Osteoblast (primary cell): ENCODE measurements around the gene MZT2B. TPM values are rescaled to one million over a fixed set of nuclear protein-coding genes. Genes with fewer than 3 reads are reported as not detected.
"Not testable (repeated sequence)": the region's sequence is repeated elsewhere in the genome, so short reads cannot be mapped to it uniquely, and the experiment has no call there.

ENCODE experiments used
- DNase-seq: peaks from one replicate; pipeline ENCODE4 v3.0.0; 2011; ENCODE audit warnings: low spot score, mixed read lengths; ENCODE audit not compliant: insufficient read length; ENCODE audit errors: missing footprints
- H2AFZ ChIP-seq: 2 replicates; pipeline ENCODE4 v1.6.0; 2011; ENCODE audit warnings: mild to moderate bottlenecking, low read length
- H3K27ac ChIP-seq: 2 replicates; pipeline ENCODE4 v1.5.1; 2011; ENCODE audit warnings: mild to moderate bottlenecking, low read depth, low read length, moderate library complexity
- H3K27me3 ChIP-seq: 2 replicates; pipeline ENCODE4 v1.6.0; 2012; ENCODE audit warnings: mild to moderate bottlenecking, control low read depth, inconsistent platforms, low read length, moderate library complexity; ENCODE audit not compliant: insufficient read depth
- H3K36me3 ChIP-seq: 2 replicates; pipeline ENCODE4 v1.5.1; 2011; ENCODE audit warnings: mild to moderate bottlenecking, low read length, control low read depth, moderate library complexity; ENCODE audit not compliant: insufficient read depth
- H3K4me1 ChIP-seq: 2 replicates; pipeline ENCODE4 v1.5.1; 2011; ENCODE audit warnings: mild to moderate bottlenecking, low read length, control low read depth, moderate library complexity; ENCODE audit not compliant: insufficient read depth
- H3K4me2 ChIP-seq: 2 replicates; pipeline ENCODE4 v1.6.0; 2011; ENCODE audit warnings: mild to moderate bottlenecking, low read length; ENCODE audit not compliant: insufficient read depth
- H3K4me3 ChIP-seq: fragments of 200-600 bp; sonication (generic); 3 replicates; pipeline ENCODE4 v1.5.1; 2012; ENCODE audit warnings: mild to moderate bottlenecking, low read length, inconsistent platforms; ENCODE audit not compliant: insufficient read depth
- H3K79me2 ChIP-seq: 2 replicates; pipeline ENCODE4 v1.6.0; 2012; ENCODE audit warnings: mild to moderate bottlenecking, low read length, control low read depth, inconsistent platforms; ENCODE audit not compliant: insufficient read depth
- H3K9me3 ChIP-seq: 2 replicates; pipeline ENCODE4 v1.5.1; 2011; ENCODE audit warnings: low read depth, low read length, control low read depth
- H4K20me1 ChIP-seq: 2 replicates; pipeline ENCODE4 v1.6.0; 2012; ENCODE audit warnings: mild to moderate bottlenecking, low read length, control low read depth; ENCODE audit not compliant: insufficient read depth
- CTCF ChIP-seq: IDR thresholded peaks from 2 replicates; pipeline ENCODE4 v1.5.1; 2011; ENCODE audit warnings: mild to moderate bottlenecking, low read depth, low read length, moderate library complexity; ENCODE audit errors: extremely low read depth
- total RNA-seq: library from RNA; depleted of rRNA; stranded (reverse); fragments of >200 nt; gene quantifications from 2 replicates; pipeline ENCODE4 v1.2.3, GENCODE V29; 2012

The MZT2B gene
- total RNA-seq, 1 donor: 128 TPM

DNA sequence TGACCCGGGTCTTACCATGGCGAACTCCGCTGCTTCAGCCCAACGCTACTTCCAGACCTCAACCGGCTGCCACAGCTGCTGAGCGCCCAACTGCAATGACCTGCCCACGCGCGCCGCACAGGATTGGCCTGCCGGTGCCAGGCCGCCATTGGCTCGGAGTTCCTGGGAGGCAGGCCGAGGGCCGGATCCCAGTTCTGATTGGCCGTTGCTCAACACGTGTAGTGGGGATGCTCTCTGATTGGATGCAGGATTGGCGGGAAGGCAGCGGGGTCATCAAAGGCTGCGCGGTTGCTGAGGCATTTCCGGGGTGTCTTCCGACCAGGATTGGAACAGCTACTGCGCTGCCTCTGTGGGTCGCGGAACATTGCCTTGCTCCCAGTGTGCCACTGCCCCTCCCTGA is 16.3 kb downstream of the MZT2B start, which contains the start of gene TUBA3E:
TSS of gene TUBA3E (minus strand) at position 97 of the 400 bp plus-strand sequence. CDS start at position 18, 79 bp downstream.
- Histone ChIP-seq H2AFZ (no peak within 1 kb of the TSS), H3K27me3 (no peaks in the 10 kb centered on the region), H3K9me3 (no peaks in the 10 kb centered on the region), H3K4me2 (no peak within 1 kb of the TSS), H4K20me1 (no peaks in the 10 kb centered on the region), H3K4me3 (no peak within 1 kb of the TSS), H3K4me1 (no peaks in the 10 kb centered on the region), H3K27ac (no peak within 1 kb of the TSS), H3K36me3 (no peaks in the 10 kb centered on the region), H3K79me2 (no peaks in the 10 kb centered on the region)
- no peak for TF ChIP-seq CTCF
- no peak for DNase-seq

- not testable (repeated sequence) for H3K4me2 ChIP-seq, H3K36me3 ChIP-seq, H3K27ac ChIP-seq, H3K27me3 ChIP-seq, H2AFZ ChIP-seq, H3K9me3 ChIP-seq, H3K4me1 ChIP-seq, DNase-seq, H4K20me1 ChIP-seq, H3K79me2 ChIP-seq, H3K4me3 ChIP-seq
Measured at GRCh38 chr2:130202518-130202917, 20.5 kb downstream of the MZT2B start.

DNA sequence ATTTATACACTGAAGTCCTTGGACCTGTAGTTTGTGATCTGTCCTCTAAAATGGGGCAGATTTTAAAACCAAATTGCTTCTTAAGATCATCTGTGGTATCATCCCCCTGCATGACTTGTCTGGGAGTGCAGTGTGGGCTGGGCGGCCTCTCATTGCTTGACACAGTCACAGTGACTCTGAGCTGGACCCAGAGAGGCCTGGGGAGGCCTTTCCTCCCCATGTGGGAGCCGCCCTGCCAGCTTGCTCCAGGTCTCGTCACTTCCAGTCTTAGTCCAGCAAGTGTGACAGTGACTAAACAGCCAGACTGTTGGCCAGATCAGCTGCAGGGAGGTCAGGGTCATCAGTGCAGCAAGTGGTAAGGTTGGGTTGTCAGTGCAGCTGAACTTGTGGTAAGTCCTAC is 21.1 kb downstream of the MZT2B start:
- not testable (repeated sequence) for H3K27ac ChIP-seq, H3K9me3 ChIP-seq, H4K20me1 ChIP-seq, H3K79me2 ChIP-seq, H3K36me3 ChIP-seq, DNase-seq, H3K27me3 ChIP-seq, H2AFZ ChIP-seq, H3K4me1 ChIP-seq, H3K4me3 ChIP-seq, H3K4me2 ChIP-seq

GRCh38 chr2:130207051-130207450 is 25.0 kb downstream of the MZT2B start:
- not testable (repeated sequence) for H3K4me3 ChIP-seq, H3K4me1 ChIP-seq, DNase-seq, H3K9me3 ChIP-seq, H3K27ac ChIP-seq, H2AFZ ChIP-seq, H3K4me2 ChIP-seq, H3K27me3 ChIP-seq, H4K20me1 ChIP-seq, H3K79me2 ChIP-seq, H3K36me3 ChIP-seq

- not testable (repeated sequence) for H2AFZ ChIP-seq, H3K9me3 ChIP-seq, H3K27me3 ChIP-seq, H3K4me1 ChIP-seq, H3K36me3 ChIP-seq, H3K4me3 ChIP-seq, H3K79me2 ChIP-seq, DNase-seq, H3K4me2 ChIP-seq, H4K20me1 ChIP-seq, H3K27ac ChIP-seq
Measured at GRCh38 chr2:130219147-130219546, 37.1 kb downstream of the MZT2B start.

DNA sequence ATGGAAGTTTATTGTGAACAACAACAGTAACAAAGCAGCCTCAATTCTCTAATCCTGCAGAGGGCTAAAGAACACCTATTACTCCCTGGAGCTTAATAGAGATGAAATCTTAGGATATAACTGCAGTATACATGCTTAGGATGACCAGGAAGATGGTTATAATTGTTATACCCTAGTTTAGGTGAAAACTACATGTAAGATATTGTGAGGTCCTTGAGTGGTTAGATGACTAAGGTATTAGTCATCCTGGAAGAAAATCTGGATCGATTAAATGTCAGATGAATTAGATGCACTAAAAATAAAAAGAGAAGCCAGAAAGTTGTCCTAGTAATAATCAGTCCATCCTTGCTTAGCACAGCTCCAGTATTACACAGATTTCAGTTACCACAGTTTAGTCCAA is 38.4 kb downstream of the MZT2B start:
- H4K20me1 ChIP-seq, H3K9me3 ChIP-seq, DNase-seq, H3K4me2 ChIP-seq, H3K79me2 ChIP-seq, H2AFZ ChIP-seq, H3K4me3 ChIP-seq, H3K27ac ChIP-seq, H3K4me1 ChIP-seq, H3K36me3 ChIP-seq, H3K27me3 ChIP-seq: not testable (repeated sequence)

DNA sequence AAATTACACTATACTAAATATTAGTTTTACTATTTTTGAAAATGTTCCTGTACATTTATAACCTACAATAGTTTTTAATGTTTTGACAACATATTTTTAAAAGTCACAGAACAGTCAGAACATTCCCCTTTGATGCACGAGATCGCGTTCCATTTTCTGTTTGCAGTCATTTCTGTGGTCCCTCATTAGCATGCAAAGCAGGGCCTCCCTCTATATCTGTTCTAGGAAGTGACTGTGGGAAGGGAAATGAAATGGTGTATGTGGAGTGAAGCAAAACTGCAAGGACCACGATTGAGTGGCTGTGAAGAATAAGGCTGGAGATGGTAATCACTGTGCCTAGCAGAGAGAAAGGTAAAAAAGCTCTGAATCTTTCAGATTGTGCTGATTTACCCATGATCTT is 40.5 kb downstream of the MZT2B start:
- H3K27me3 ChIP-seq, H3K36me3 ChIP-seq, H2AFZ ChIP-seq, H4K20me1 ChIP-seq, H3K9me3 ChIP-seq, H3K4me3 ChIP-seq, H3K27ac ChIP-seq, H3K4me1 ChIP-seq, H3K4me2 ChIP-seq, H3K79me2 ChIP-seq, DNase-seq: not testable (repeated sequence)

DNA sequence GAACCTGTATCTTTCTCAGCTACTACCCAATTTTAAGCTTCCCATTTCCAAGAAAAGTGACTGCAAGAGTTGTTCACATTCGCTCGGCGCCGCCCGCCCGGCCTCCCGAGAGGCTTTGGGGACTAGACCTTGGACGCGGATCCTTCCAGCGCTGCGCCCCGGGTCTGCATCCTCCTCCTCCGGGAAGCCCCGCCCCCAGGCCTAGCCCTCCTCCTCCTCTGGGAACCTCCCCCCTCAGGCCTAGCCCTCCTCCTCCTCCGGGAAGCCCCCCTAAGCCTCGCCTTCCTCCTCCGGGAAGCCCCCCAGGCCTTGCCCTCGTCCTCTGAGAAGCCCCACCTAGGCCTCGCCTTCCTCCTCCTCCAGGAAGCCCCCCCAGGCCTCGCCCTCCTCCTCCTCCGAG is 45.9 kb downstream of the MZT2B start:
- H4K20me1 ChIP-seq, DNase-seq, H3K27me3 ChIP-seq, H3K9me3 ChIP-seq, H3K4me1 ChIP-seq, H3K4me2 ChIP-seq, H3K79me2 ChIP-seq, H3K27ac ChIP-seq, H3K36me3 ChIP-seq, H2AFZ ChIP-seq, H3K4me3 ChIP-seq: not testable (repeated sequence)
